GM12878 (cell line): ENCODE results near the gene GNG12. TPM values are rescaled to one million over a fixed set of nuclear protein-coding genes. Genes with fewer than 3 reads are reported as not detected.

Experiments used
- ATAC-seq: fragments of 200-7000 bp; cut with Tn5 transposase; 3 replicates; pipeline ENCODE4 v1.9.1; 2020; ENCODE audit warnings: mild to moderate bottlenecking, moderate library complexity
- BruUV-seq: library from RNA; stranded (reverse); fragments of 400-500 nt; replicated peaks from 2 replicates; lab custom pipeline; 2021; lab: Mats Ljungman, UMichigan
- CTCF ChIA-PET: fragments of 300-600 bp; sonication (Branson Sonifier 250); formaldehyde crosslinking; extraction: SDS; loops from one replicate; lab custom pipeline; 2021; ENCODE audit warnings: inconsistent platforms; lab: Yijun Ruan, JAX
- POLR2A ChIA-PET: fragments of 350-600 bp; formaldehyde crosslinking; extraction: SDS; loops from one replicate; lab custom pipeline; 2021; ENCODE audit warnings: inconsistent platforms; lab: Charles Lee
- RAD21 ChIA-PET: fragments of 300-600 bp; sonication (Branson Sonifier 250); formaldehyde crosslinking; loops from one replicate; lab custom pipeline; 2023; ENCODE audit warnings: antibody characterized with exemption; ENCODE audit not compliant: unreplicated experiment; lab: Charles Lee
- SMC1A ChIA-PET: fragments of 300-600 bp; sonication (Branson Sonifier 250); formaldehyde crosslinking; loops from one replicate; lab custom pipeline; 2023; ENCODE audit not compliant: unreplicated experiment, uncharacterized antibody; lab: Charles Lee
- DNase-seq: peaks from one replicate; pipeline ENCODE4 v3.0.0-alpha.2; 2011; ENCODE audit warnings: low read depth, low spot score
- FAIRE-seq: peaks from 3 replicates; lab custom pipeline; 2011; peaks lifted over from hg19 to GRCh38; lab: Jason Lieb, UNC
- H2AFZ ChIP-seq: 2 replicates; pipeline ENCODE4 v1.6.0; 2011; ENCODE audit warnings: low read depth, low read length, control low read depth; ENCODE audit not compliant: control insufficient read depth
- H3K27ac ChIP-seq: 2 replicates; pipeline ENCODE4 v1.5.1; 2011; ENCODE audit warnings: control low read depth; ENCODE audit not compliant: control insufficient read depth, insufficient read depth
- H3K27me3 ChIP-seq, 2 experiments: replicated peaks in 1 of 2; 2 replicates each; pipeline versions ENCODE4 v1.6.0 to v1.6.1; 2011; ENCODE audit warnings: low read length in 1 of 2; ENCODE audit not compliant: control insufficient read depth in 2 of 2, insufficient read depth in 2 of 2
- H3K36me3 ChIP-seq, 2 experiments: 2 replicates each; pipeline ENCODE4 v1.5.1; 2011; ENCODE audit warnings: low read length in 1 of 2; ENCODE audit not compliant: control insufficient read depth in 2 of 2, insufficient read depth in 2 of 2
- H3K4me1 ChIP-seq: 2 replicates; pipeline ENCODE4 v1.6.1; 2011; ENCODE audit warnings: mild to moderate bottlenecking, low read length, moderate library complexity, mixed read lengths; ENCODE audit not compliant: control insufficient read depth, insufficient read depth
- H3K4me2 ChIP-seq: 2 replicates; pipeline ENCODE4 v1.6.0; 2011; ENCODE audit warnings: control low read depth; ENCODE audit not compliant: control insufficient read depth, insufficient read depth
- H3K4me3 ChIP-seq: fragments of 200-600 bp; sonication (generic); 2 replicates; pipeline ENCODE4 v1.5.1; 2016
- H3K79me2 ChIP-seq: 2 replicates; pipeline ENCODE4 v1.6.0; 2011; ENCODE audit warnings: low read length; ENCODE audit not compliant: control insufficient read depth, insufficient read depth
- H3K9ac ChIP-seq: 2 replicates; pipeline ENCODE4 v1.8.0; 2011; ENCODE audit warnings: low read length, control low read depth, mixed read lengths; ENCODE audit not compliant: control insufficient read depth, insufficient read depth
- H3K9me3 ChIP-seq: replicated peaks from 3 replicates; pipeline ENCODE4 v1.5.1; 2011; ENCODE audit warnings: mild to moderate bottlenecking, low read length; ENCODE audit not compliant: control insufficient read depth, insufficient read depth
- H4K20me1 ChIP-seq: 2 replicates; pipeline ENCODE4 v1.6.0; 2011; ENCODE audit not compliant: control insufficient read depth, insufficient read depth
- ATF7 ChIP-seq: fragments of 450-650 bp; IDR thresholded peaks from 2 replicates; pipeline ENCODE4 v1.6.1; 2016; ENCODE audit warnings: low read depth, mild to moderate bottlenecking
- BHLHE40 ChIP-seq, 2 experiments: fragments of 450-650 bp in 1 of 2; IDR thresholded peaks; 2 replicates each; pipeline ENCODE4 v1.6.1; 2011 to 2017; ENCODE audit warnings: low read depth in 2 of 2, borderline replicate concordance in 1 of 2, improper control_type of control experiment in 1 of 2, low read length in 1 of 2, mild to moderate bottlenecking in 1 of 2
- CHD1 ChIP-seq: IDR thresholded peaks from 2 replicates; pipeline ENCODE4 v1.6.1; 2012; ENCODE audit warnings: low read depth, low read length, improper control_type of control experiment
- CREM ChIP-seq: IDR thresholded peaks from 2 replicates; pipeline ENCODE4 v1.6.1; 2014; ENCODE audit warnings: antibody characterized with exemption, low read depth
- FOS ChIP-seq: IDR thresholded peaks from 3 replicates; pipeline ENCODE4 v1.6.1; 2011; ENCODE audit warnings: borderline replicate concordance; ENCODE audit not compliant: insufficient read length; ENCODE audit errors: extremely low read depth
- HDAC6 ChIP-seq: fragments of 200-600 bp; sonication (generic); IDR thresholded peaks from one replicate; pipeline ENCODE4 v1.8.0; 2017; ENCODE audit warnings: antibody characterized with exemption; ENCODE audit not compliant: unreplicated experiment
- HDGF ChIP-seq: fragments of 450-650 bp; IDR thresholded peaks from 2 replicates; pipeline ENCODE4 v1.6.1; 2016; ENCODE audit warnings: antibody characterized with exemption
- KLF5 ChIP-seq: fragments of 450-650 bp; IDR thresholded peaks from 2 replicates; pipeline ENCODE4 v1.6.1; 2014; ENCODE audit warnings: mild to moderate bottlenecking; ENCODE audit not compliant: partially characterized antibody
- NFIC ChIP-seq: IDR thresholded peaks from 2 replicates; pipeline ENCODE4 v1.6.1; 2012; ENCODE audit warnings: low read depth, mild to moderate bottlenecking, inconsistent platforms, low read length, moderate library complexity
- NR2C2 ChIP-seq: IDR thresholded peaks from 2 replicates; pipeline ENCODE4 v1.6.1; 2011; ENCODE audit warnings: borderline replicate concordance, low read depth; ENCODE audit not compliant: control insufficient read depth, insufficient read length
- POLR2AphosphoS2 ChIP-seq: IDR thresholded peaks from 2 replicates; pipeline ENCODE4 v1.6.1; 2011; ENCODE audit warnings: low read depth, mild to moderate bottlenecking, low read length, improper control_type of control experiment, moderate library complexity
- RAD51 ChIP-seq: fragments of 450-650 bp; IDR thresholded peaks from 2 replicates; pipeline ENCODE4 v1.6.1; 2016; ENCODE audit warnings: moderate library complexity, mild to moderate bottlenecking, inconsistent platforms
- RFX5 ChIP-seq: IDR thresholded peaks from 2 replicates; pipeline ENCODE4 v1.6.1; 2011; ENCODE audit warnings: low read depth, low read length, improper control_type of control experiment
- SREBF1 ChIP-seq: IDR thresholded peaks from 2 replicates; pipeline ENCODE4 v1.6.1; 2012; ENCODE audit warnings: mild to moderate bottlenecking, low read length
- ZNF207 ChIP-seq: fragments of 450-650 bp; IDR thresholded peaks from 2 replicates; pipeline ENCODE4 v1.6.1; 2014; ENCODE audit warnings: antibody characterized with exemption, mild to moderate bottlenecking, borderline replicate concordance
- ZSCAN29 ChIP-seq: fragments of 450-650 bp; IDR thresholded peaks from 2 replicates; pipeline ENCODE4 v1.6.1; 2017; ENCODE audit warnings: mild to moderate bottlenecking, moderate library complexity
- in situ Hi-C: fragments of 300-500 bp; cut with MboI; formaldehyde crosslinking; loops from 9 replicates; pipeline ENCODE4 v1.14.3; 2018; ENCODE audit warnings: mixed read lengths
- intact Hi-C: fragments of 100-400 bp; cut with micrococcal nuclease; formaldehyde crosslinking; loops from one replicate; pipeline ENCODE4 v1.14.2; 2022; ENCODE audit not compliant: unreplicated experiment
- polyA plus RNA-seq, 11 experiments: library from polyadenylated mRNA; depleted of rRNA in 4 of 11; unstranded in 6 of 11; stranded (reverse) in 5 of 11; fragments of >200 nt; fragmentation: Nextera tagmentation in 4 of 11; fragmentation: Illumina TruSeq in 1 of 11; extraction: Ambion mirVana in 4 of 11; extraction: Trizol in 1 of 11; gene quantifications; 1 replicate in 1 of 11; 2 replicates in 10 of 11; pipeline versions ENCODE4 v1.2.1 to v1.2.3, GENCODE V29; 2011 to 2016; ENCODE audit warnings: inconsistent platforms in 2 of 11, missing spikeins in 2 of 11, low read depth in 1 of 11
- total RNA-seq, 4 experiments: library from RNA; depleted of rRNA in 3 of 4; stranded (reverse); fragments of >200 nt in 3 of 4; fragmentation: Illumina TruSeq in 1 of 4; extraction: Trizol in 1 of 4; gene quantifications; 2 replicates each; pipeline versions ENCODE4 v1.2.1 to v1.2.3, GENCODE V29; 2013 to 2021
- TF ChIP-seq, protein P1 (sequence below): fragments of 450-650 bp; IDR thresholded peaks from 2 replicates; pipeline ENCODE4 v1.6.1; 2016; ENCODE audit warnings: mild to moderate bottlenecking
- TF ChIP-seq, protein P2 (sequence below): fragments of 450-650 bp; formaldehyde crosslinking; IDR thresholded peaks from 2 replicates; pipeline ENCODE4 v1.4.0; 2022; ENCODE audit warnings: mild to moderate bottlenecking, moderate library complexity
- TF ChIP-seq, protein P3 (sequence below): fragments of 450-650 bp; IDR thresholded peaks from 2 replicates; pipeline ENCODE4 v1.6.1; 2014; ENCODE audit warnings: mild to moderate bottlenecking
- TF ChIP-seq, protein P4 (sequence below): IDR thresholded peaks from 2 replicates; pipeline ENCODE4 v1.6.1; 2011; ENCODE audit warnings: low read depth, low read length, improper control_type of control experiment, borderline replicate concordance

GNG12 gene
- total and polyA plus RNA-seq, 10 of the 15 experiments (the other 5 are each of a cell fraction or from before 2014, with no cell fraction given) = 0.22 to 32.8 (median 0.35) TPM

DNA sequence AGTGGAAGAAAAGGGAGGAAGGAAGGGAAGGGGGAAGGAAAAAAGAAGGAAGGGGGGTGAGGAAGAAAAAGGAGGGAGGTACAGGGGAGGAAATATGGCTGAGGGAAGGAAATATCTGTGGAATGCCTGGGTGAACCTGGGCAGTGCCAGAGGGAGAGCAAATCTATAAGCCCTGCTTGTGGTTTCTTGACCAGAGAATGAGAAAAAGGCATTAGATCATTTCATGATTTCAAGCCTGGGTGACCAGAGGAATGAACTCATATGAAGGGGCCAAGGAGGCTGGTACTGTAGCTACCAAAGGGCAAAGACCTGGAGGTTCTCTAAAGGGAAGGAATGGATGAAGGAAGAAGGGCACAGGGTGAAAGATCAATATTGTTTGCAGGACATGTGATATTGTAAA is 31.4 kb downstream of the GNG12 start:
- no peaks in the 10 kb centered on the region for H4K20me1 ChIP-seq
- ChIA-PET POLR2A (interaction anchor here (1.2 to 1.6 kb wide), 5 partner anchors 11 to 27 kb away, joined by 4 to 7 read pairs (median 4); no protein-coding TSS in a partner anchor), RAD21 (interaction anchor here (1.6 to 6.7 kb wide), 2 partner anchors 25 to 34 kb away, joined by 9 to 62 read pairs; no protein-coding TSS in a partner anchor), SMC1A (interaction anchor here (1.9 to 24.1 kb wide), 4 partner anchors 10 to 35 kb away, joined by 10 to 389 read pairs (median 45); no protein-coding TSS in a partner anchor), CTCF (interaction anchor here (1.5 kb wide), 1 partner anchor 28 kb away, joined by 3 read pairs; no protein-coding TSS in a partner anchor)
- no peaks in the 10 kb centered on the region for H3K4me1 ChIP-seq
- no peak overlapping the region for H3K4me3 ChIP-seq
- no peak overlapping the region for H2AFZ ChIP-seq
- H3K27ac ChIP-seq = no peak overlapping the region
- no peaks in the 10 kb centered on the region for H3K9me3 ChIP-seq
- ATAC-seq (peak; percentile 72), DNase-seq (no peak), FAIRE-seq (no peak)
- in situ Hi-C loops = no loop called here
- no TSS peak for BruUV-seq
- no peaks in the 10 kb centered on the region; a peak in 1 of 4 replicates for H3K27me3 ChIP-seq
- no peaks in the 10 kb centered on the region for H3K79me2 ChIP-seq
- no peak overlapping the region for H3K9ac ChIP-seq
- no peak overlapping the region for H3K4me2 ChIP-seq
- no peaks in the 10 kb centered on the region for H3K36me3 ChIP-seq
- intact Hi-C loops = no loop called here
- TF ChIP-seq, protein P1, sequence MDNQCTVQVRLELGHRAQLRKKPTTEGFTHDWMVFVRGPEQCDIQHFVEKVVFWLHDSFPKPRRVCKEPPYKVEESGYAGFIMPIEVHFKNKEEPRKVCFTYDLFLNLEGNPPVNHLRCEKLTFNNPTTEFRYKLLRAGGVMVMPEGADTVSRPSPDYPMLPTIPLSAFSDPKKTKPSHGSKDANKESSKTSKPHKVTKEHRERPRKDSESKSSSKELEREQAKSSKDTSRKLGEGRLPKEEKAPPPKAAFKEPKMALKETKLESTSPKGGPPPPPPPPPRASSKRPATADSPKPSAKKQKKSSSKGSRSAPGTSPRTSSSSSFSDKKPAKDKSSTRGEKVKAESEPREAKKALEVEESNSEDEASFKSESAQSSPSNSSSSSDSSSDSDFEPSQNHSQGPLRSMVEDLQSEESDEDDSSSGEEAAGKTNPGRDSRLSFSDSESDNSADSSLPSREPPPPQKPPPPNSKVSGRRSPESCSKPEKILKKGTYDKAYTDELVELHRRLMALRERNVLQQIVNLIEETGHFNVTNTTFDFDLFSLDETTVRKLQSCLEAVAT = no peak
- no peak for TF ChIP-seq RAD51
- no peak for TF ChIP-seq HDAC6
- TF ChIP-seq ZNF207 = no peak
- no peak for TF ChIP-seq NFIC
- peak; percentile 38; the same call in 1 of the 2 replicates for TF ChIP-seq ATF7
- TF ChIP-seq POLR2AphosphoS2 = no peak
- TF ChIP-seq, protein P2, sequence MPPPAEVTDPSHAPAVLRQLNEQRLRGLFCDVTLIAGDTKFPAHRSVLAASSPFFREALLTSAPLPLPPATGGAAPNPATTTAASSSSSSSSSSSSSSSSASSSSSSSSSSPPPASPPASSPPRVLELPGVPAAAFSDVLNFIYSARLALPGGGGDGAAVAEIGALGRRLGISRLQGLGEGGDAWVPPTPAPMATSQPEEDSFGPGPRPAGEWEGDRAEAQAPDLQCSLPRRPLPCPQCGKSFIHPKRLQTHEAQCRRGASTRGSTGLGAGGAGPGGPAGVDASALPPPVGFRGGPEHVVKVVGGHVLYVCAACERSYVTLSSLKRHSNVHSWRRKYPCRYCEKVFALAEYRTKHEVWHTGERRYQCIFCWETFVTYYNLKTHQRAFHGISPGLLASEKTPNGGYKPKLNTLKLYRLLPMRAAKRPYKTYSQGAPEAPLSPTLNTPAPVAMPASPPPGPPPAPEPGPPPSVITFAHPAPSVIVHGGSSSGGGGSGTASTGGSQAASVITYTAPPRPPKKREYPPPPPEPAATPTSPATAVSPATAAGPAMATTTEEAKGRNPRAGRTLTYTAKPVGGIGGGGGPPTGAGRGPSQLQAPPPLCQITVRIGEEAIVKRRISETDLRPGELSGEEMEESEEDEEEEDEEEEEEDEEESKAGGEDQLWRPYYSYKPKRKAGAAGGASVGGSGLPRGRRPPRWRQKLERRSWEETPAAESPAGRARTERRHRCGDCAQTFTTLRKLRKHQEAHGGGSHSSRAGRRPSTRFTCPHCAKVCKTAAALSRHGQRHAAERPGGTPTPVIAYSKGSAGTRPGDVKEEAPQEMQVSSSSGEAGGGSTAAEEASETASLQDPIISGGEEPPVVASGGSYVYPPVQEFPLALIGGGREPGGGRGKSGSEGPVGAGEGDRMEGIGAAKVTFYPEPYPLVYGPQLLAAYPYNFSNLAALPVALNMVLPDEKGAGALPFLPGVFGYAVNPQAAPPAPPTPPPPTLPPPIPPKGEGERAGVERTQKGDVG = no peak
- TF ChIP-seq, protein P3, sequence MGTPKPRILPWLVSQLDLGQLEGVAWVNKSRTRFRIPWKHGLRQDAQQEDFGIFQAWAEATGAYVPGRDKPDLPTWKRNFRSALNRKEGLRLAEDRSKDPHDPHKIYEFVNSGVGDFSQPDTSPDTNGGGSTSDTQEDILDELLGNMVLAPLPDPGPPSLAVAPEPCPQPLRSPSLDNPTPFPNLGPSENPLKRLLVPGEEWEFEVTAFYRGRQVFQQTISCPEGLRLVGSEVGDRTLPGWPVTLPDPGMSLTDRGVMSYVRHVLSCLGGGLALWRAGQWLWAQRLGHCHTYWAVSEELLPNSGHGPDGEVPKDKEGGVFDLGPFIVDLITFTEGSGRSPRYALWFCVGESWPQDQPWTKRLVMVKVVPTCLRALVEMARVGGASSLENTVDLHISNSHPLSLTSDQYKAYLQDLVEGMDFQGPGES = no peak
- no peak for TF ChIP-seq CREM
- TF ChIP-seq HDGF = 0 out of 2 replicates have a peak, but pooled peaks have one; percentile 36
- no peak for TF ChIP-seq SREBF1
- TF ChIP-seq FOS = no peak
- TF ChIP-seq CHD1 = no peak
- TF ChIP-seq NR2C2 = no peak
- TF ChIP-seq BHLHE40 (IDR thresholded peaks at IDR 0.05; ENCODE audit: borderline replicate concordance in 1 of 2, low read depth in 2 of 2, low read length in 1 of 2) = no peak
- no peak for TF ChIP-seq ZSCAN29
- no peak for TF ChIP-seq RFX5
- TF ChIP-seq, protein P4, sequence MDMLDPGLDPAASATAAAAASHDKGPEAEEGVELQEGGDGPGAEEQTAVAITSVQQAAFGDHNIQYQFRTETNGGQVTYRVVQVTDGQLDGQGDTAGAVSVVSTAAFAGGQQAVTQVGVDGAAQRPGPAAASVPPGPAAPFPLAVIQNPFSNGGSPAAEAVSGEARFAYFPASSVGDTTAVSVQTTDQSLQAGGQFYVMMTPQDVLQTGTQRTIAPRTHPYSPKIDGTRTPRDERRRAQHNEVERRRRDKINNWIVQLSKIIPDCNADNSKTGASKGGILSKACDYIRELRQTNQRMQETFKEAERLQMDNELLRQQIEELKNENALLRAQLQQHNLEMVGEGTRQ = no peak
- TF ChIP-seq KLF5 = no peak
